Esophagus muscularis mucosa (tissue), 4 donors: ENCODE measurements around the gene MAZ. TPM values are rescaled to one million over a fixed set of nuclear protein-coding genes. Genes with fewer than 3 reads are reported as not detected.

Experiments
- DNase-seq: peaks from one replicate; pipeline ENCODE4 v3.0.0-alpha.2; 2017; ENCODE audit errors: extremely low spot score
- H3K27ac ChIP-seq, 4 donors: fragments of 200-600 bp; sonication (generic); replicated peaks in 1 of 4; 1 replicate in 3 of 4; 2 replicates in 1 of 4; pipeline ENCODE4 v1.5.1; 2016 to 2019; ENCODE audit warnings: mild to moderate bottlenecking in 1 of 4
- H3K27me3 ChIP-seq, 4 donors: fragments of 200-600 bp; sonication (generic); one replicate each; pipeline versions ENCODE4 v1.5.1 to v1.6.0; 2016 to 2019
- H3K36me3 ChIP-seq, 4 donors: fragments of 200-600 bp; sonication (generic); one replicate each; pipeline ENCODE4 v1.5.1; 2016 to 2019
- H3K4me1 ChIP-seq, 4 donors: fragments of 200-600 bp; sonication (generic); one replicate each; pipeline ENCODE4 v1.5.1; 2016 to 2019
- H3K4me3 ChIP-seq, 4 donors: fragments of 200-600 bp; sonication (generic); 1 replicate in 2 of 4; 2 replicates in 2 of 4; pipeline ENCODE4 v1.5.1; 2016 to 2019; ENCODE audit warnings: mild to moderate bottlenecking in 4 of 4, moderate library complexity in 1 of 4
- H3K9me3 ChIP-seq, 4 donors: fragments of 200-600 bp; sonication (generic); 1 replicate in 3 of 4; 2 replicates in 1 of 4; pipeline ENCODE4 v1.5.1; 2016 to 2019
- EP300 ChIP-seq: sonication (generic); formaldehyde crosslinking; IDR thresholded peaks from one replicate; pipeline ENCODE4 v1.6.1; 2017; ENCODE audit warnings: antibody characterized with exemption
- POLR2A ChIP-seq: fragments of 450-650 bp; IDR thresholded peaks from one replicate; pipeline ENCODE4 v1.6.1; 2017; ENCODE audit warnings: antibody characterized with exemption, moderate library complexity, mild to moderate bottlenecking, low read depth
- POLR2AphosphoS5 ChIP-seq, 2 donors: sonication (generic); formaldehyde crosslinking; IDR thresholded peaks; one replicate each; pipeline ENCODE4 v1.6.1; 2017; ENCODE audit warnings: antibody characterized with exemption in 2 of 2
- WGBS: methylation state at CpG from one replicate; pipeline ENCODE4 v1.1.5; 2018; 5-methylcytosine and 5-hydroxymethylcytosine counted together
- intact Hi-C: fragments of 100-400 bp; cut with DNase I; formaldehyde crosslinking; loops from one replicate; pipeline ENCODE4 v1.15.1; 2023
- total RNA-seq, 4 donors: library from RNA; depleted of rRNA; stranded (reverse); fragments of >200 nt; gene quantifications; one replicate each; pipeline versions ENCODE4 v1.1.0 to v1.2.1, GENCODE V29; 2016
- TF ChIP-seq, protein P1 (sequence below), 3 experiments: fragments of 200-600 bp in 2 of 3; fragments of 450-650 bp in 1 of 3; sonication (generic) in 2 of 3; IDR thresholded peaks; one replicate each; pipeline ENCODE4 v1.5.1; 2017 to 2019; ENCODE audit warnings: antibody characterized with exemption in 3 of 3, mild to moderate bottlenecking in 2 of 3, moderate library complexity in 1 of 3

The MAZ gene
- total RNA-seq, 4 donors from 2014 or later = 120 to 284 (median 158) TPM

GRCh38 chr16:29808219-29808900 lies 2.0 kb downstream of the MAZ start:
- DNase-seq = no peak
- Histone ChIP-seq H3K9me3 (no peaks in the 10 kb centered on the region), H3K36me3 (peaks cover 0 to 26% (median 22%) of the 10 kb centered on the region in 4 donors), H3K27me3 (peaks cover 0 to 2% (median 0%) of the 10 kb centered on the region in 4 donors), H3K4me3 (peak overlapping the region; percentile 61 to 96 (median 64)), H3K27ac (peak overlapping the region; percentile 95 to 96 (median 96)), H3K4me1 (peaks cover 66 to 79% (median 76%) of the 10 kb centered on the region in 4 donors)
- no peak for TF ChIP-seq POLR2AphosphoS5 (IDR thresholded peaks at IDR 0.05)
- no peak for TF ChIP-seq EP300
- TF ChIP-seq, protein P1, sequence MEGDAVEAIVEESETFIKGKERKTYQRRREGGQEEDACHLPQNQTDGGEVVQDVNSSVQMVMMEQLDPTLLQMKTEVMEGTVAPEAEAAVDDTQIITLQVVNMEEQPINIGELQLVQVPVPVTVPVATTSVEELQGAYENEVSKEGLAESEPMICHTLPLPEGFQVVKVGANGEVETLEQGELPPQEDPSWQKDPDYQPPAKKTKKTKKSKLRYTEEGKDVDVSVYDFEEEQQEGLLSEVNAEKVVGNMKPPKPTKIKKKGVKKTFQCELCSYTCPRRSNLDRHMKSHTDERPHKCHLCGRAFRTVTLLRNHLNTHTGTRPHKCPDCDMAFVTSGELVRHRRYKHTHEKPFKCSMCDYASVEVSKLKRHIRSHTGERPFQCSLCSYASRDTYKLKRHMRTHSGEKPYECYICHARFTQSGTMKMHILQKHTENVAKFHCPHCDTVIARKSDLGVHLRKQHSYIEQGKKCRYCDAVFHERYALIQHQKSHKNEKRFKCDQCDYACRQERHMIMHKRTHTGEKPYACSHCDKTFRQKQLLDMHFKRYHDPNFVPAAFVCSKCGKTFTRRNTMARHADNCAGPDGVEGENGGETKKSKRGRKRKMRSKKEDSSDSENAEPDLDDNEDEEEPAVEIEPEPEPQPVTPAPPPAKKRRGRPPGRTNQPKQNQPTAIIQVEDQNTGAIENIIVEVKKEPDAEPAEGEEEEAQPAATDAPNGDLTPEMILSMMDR (IDR thresholded peaks at IDR 0.05) = no peak
- TF ChIP-seq POLR2A = no peak
- WGBS = 35% methylated on average over 24 of the region's 25 CpGs
- intact Hi-C loops = no loop called here

DNA sequence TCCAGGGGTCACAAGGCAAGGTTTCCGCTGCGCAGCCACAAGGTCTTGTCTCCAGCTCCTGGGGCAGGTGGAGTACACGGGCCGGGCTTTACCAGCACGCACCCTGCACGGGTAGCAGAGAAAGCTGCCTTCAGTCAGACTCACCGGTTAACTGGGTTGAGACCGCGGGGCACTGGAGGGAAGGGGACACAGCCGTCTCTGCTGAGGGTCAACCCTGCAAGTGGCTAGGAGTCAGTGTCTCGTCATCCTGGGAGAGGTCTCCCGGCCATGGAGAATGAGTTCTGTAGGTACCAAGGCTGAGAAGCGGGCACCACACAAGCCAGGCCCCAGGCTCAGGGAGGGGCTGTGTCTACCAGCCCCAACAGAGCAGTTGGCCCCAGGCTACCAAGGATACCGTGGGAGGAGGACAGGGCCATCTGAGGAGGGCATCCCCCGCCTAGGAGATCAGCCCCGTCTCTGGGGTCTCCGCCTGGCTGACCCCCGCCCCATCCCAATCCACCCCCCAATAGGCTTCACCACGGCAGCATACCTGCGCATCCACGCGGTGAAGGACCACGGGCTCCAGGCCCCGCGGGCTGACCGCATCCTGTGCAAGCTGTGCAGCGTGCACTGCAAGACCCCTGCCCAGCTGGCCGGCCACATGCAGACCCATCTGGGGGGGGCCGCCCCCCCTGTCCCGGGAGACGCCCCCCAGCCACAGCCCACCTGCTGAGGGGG lies 2.9 kb downstream of the MAZ start:
- Histone ChIP-seq H3K4me1 (peaks cover 70 to 80% (median 78%) of the 10 kb centered on the region in 4 donors), H3K36me3 (peaks cover 0 to 26% (median 22%) of the 10 kb centered on the region in 4 donors), H3K27me3 (peaks cover 0 to 2% (median 0%) of the 10 kb centered on the region in 4 donors), H3K4me3 (peak overlapping the region in 2 of 4 donors; percentile 63 to 66), H3K9me3 (no peaks in the 10 kb centered on the region), H3K27ac (peak overlapping the region; percentile 95 to 96 (median 96))
- intact Hi-C loops = no loop called here
- TF ChIP-seq EP300 = no peak
- TF ChIP-seq POLR2AphosphoS5 (IDR thresholded peaks at IDR 0.05) = no peak
- TF ChIP-seq, protein P1 (IDR thresholded peaks at IDR 0.05) = no peak
- TF ChIP-seq POLR2A = no peak
- no peak for DNase-seq
- WGBS = 52% methylated on average over 6 of the region's 31 CpGs

GRCh38 chr16:29809850-29810698 lies 3.7 kb downstream of the MAZ start:
- H3K4me1 ChIP-seq = peaks cover 71 to 81% (median 80%) of the 10 kb centered on the region in 4 donors
- peaks cover 0 to 2% (median 0%) of the 10 kb centered on the region in 4 donors for H3K27me3 ChIP-seq
- peak overlapping the region; percentile 95 to 96 (median 96) for H3K27ac ChIP-seq
- peaks cover 0 to 26% (median 22%) of the 10 kb centered on the region in 4 donors for H3K36me3 ChIP-seq
- intact Hi-C loops = no loop called here
- H3K4me3 ChIP-seq = no peak overlapping the region
- no peaks in the 10 kb centered on the region for H3K9me3 ChIP-seq
- 39% methylated on average over 12 of the region's 23 CpGs for WGBS
- no peak for TF ChIP-seq POLR2AphosphoS5 (IDR thresholded peaks at IDR 0.05)
- no peak for TF ChIP-seq EP300
- DNase-seq = no peak

DNA sequence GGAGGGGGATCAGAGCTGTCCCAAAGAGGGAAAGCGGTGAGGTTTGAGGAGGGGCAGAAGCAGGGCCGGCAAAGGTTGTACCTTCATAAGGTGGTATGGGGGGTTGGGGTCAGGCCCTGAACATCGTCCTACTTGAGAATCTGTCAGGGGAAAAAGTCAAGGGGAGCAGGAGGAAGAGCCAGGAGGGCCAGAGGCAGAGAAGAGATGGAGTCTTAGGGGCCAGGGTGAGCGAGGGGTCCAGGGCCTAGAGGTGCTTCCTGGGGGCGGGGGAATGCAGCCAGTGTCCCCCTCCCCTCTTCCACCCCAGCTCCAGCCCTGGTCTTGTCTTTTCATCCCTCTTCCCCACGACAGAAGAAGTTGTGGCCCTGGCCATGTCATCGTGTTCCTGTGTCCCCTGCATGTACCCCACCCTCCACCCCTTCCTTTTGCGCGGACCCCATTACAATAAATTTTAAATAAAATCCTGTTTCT lies 4.4 kb downstream of the MAZ start:
- intact Hi-C loops = no loop called here
- peak overlapping the region in 3 of 4 donors; percentile 73 to 74 (median 73) for H3K4me3 ChIP-seq
- peak overlapping the region; percentile 95 to 96 (median 96) for H3K27ac ChIP-seq
- no peak for DNase-seq
- H3K27me3 ChIP-seq = no peaks in the 10 kb centered on the region
- H3K9me3 ChIP-seq = no peaks in the 10 kb centered on the region
- TF ChIP-seq, protein P1 (IDR thresholded peaks at IDR 0.05) = no peak
- TF ChIP-seq POLR2A (no peak), POLR2AphosphoS5 (IDR thresholded peaks at IDR 0.05) (no peak), EP300 (no peak)
- peaks cover 0 to 26% (median 22%) of the 10 kb centered on the region in 4 donors for H3K36me3 ChIP-seq
- peaks cover 74 to 85% (median 83%) of the 10 kb centered on the region in 4 donors for H3K4me1 ChIP-seq
- 31% methylated on average over 9 of the region's 9 CpGs for WGBS
